ENCODE results near the gene ANKRD53.
"Not testable (repeated sequence)": the region's sequence is repeated elsewhere in the genome, so short reads cannot be mapped to it uniquely, and the experiment has no call there.

Gene ANKRD53

DNA sequence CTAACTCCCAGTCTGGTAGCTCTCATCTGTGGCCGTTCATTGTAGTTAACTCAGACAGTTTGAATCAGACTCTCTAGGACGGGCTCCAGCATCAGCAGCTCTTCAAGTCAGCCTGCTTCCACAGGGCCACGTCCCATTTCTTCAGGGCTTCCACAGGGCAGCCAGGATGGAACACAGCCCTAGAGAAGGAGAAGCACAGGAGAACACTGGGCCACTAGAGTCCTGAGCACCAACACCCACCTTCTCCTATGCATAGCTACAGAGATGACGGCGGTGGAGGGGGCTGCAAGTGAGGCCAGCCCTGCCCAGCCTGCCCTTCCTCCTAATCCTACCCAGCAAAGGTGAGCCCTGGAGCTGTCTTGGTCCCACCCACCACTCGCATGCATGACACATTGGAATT is 26.4 kb downstream of the ANKRD53 start:
- no peak for DNase-seq
- no peaks in the 10 kb centered on the region for H3K9me3 ChIP-seq (ENCODE audit: severe bottlenecking)

DNA sequence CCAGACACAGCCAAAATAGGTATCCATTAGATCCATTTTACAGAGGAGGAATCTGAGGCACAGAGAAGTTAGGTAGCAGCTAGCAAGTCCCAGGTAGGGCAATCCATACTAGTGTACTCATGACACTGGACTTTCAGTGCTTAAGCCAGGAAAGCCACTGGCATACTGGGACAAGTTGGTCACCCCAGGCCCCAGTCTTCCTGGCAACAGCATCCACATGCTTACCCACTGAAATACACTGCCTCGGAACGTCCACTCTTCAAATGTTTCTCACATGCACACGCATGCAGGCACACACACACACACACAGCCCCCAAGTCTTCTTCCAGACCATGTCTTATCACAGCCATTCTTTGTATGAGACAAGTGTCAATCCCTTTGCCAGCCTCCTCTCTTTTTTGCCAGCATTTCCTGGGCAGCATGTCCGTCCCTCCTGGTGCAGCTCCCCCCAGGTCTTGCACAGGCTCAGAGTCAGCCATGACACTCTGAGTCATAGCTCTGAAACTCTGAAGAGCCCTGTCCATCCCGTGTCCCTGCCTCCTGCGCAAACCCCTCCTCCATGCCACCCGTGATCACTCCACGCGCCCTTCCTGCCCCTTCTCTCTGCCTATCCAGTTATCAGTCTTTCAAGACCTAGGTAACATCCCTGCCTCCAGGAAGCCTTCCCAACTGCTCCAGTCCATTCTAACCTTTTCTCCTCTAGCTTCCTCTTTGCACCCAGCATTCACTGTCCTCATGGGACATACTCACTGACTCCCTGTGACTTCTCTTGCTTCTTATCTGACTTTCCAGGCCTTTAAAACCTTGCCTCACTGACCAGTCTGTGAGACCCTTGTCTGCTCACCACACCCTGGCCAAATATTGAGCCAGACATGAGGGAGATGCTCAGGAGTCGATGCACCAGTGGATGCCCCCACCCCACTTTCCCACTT is 27.1 kb downstream of the ANKRD53 start:
- Histone ChIP-seq H3K36me3 (no peaks in the 10 kb centered on the region), H3K27me3 (ENCODE audit: insufficient read depth, low read depth, severe bottlenecking) (no peaks in the 10 kb centered on the region), H3K4me3 (ENCODE audit: low read depth, low read length) (no peak overlapping the region), H3K9me3 (ENCODE audit: severe bottlenecking) (no peaks in the 10 kb centered on the region), H3K27ac (no peak overlapping the region)
- no peak for TF ChIP-seq CTCF (IDR thresholded peaks at IDR 0.05; ENCODE audit: low read depth, low read length)
- DNase-seq, result no peak

More for the DNA sequence above, 26.4 kb downstream of the ANKRD53 start:
- H3K27me3 ChIP-seq (ENCODE audit: insufficient read depth, low read depth, severe bottlenecking), result no peaks in the 10 kb centered on the region
- H3K27ac ChIP-seq, result no peak overlapping the region
- no peak for TF ChIP-seq CTCF (IDR thresholded peaks at IDR 0.05; ENCODE audit: low read depth, low read length)
- no peaks in the 10 kb centered on the region for H3K36me3 ChIP-seq
- H3K4me3 ChIP-seq (ENCODE audit: low read depth, low read length), result no peak overlapping the region

DNA sequence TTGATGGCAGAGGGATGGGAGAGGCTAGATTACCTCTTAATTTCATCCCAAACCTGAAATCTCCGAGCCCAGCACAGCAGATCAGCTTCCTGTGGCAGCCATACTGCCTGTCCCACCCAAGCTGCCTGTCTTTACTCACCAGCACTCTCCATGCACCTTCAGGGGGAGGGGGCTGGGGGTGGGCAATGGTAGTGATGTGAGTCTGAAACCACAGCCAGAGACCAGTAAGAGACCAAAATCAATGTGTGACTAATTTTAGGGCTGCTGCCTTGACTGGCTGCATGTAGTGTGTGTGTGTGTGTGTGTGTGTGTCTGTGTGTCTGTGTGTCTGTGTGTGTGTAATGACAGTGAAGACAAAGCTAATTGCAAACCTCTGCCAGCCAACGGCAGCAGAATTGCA is 27.9 kb downstream of the ANKRD53 start:
- H3K4me3 ChIP-seq (ENCODE audit: low read depth, low read length), result no peak overlapping the region
- H3K9me3 ChIP-seq (ENCODE audit: severe bottlenecking), result no peaks in the 10 kb centered on the region
- DNase-seq, result no peak
- H3K27ac ChIP-seq, result no peak overlapping the region
- TF ChIP-seq CTCF (IDR thresholded peaks at IDR 0.05; ENCODE audit: low read depth, low read length), result no peak
- H3K27me3 ChIP-seq (ENCODE audit: insufficient read depth, low read depth, severe bottlenecking), result no peaks in the 10 kb centered on the region
- no peaks in the 10 kb centered on the region for H3K36me3 ChIP-seq

GRCh38 chr2:71006955-71007799 is 28.7 kb downstream of the ANKRD53 start:
- Histone ChIP-seq H3K27ac (no peak overlapping the region), H3K9me3 (ENCODE audit: severe bottlenecking) (no peaks in the 10 kb centered on the region), H3K27me3 (ENCODE audit: insufficient read depth, low read depth, severe bottlenecking) (no peaks in the 10 kb centered on the region), H3K4me3 (ENCODE audit: low read depth, low read length) (no peak overlapping the region), H3K36me3 (no peaks in the 10 kb centered on the region)
- TF ChIP-seq CTCF (IDR thresholded peaks at IDR 0.05; ENCODE audit: low read depth, low read length), result peak; percentile 45; the same call in 1 of the 2 replicates
- no peak for DNase-seq

- no peak for DNase-seq
- H3K27ac ChIP-seq, result no peak overlapping the region
- H3K4me3 ChIP-seq (ENCODE audit: low read depth, low read length), result no peak overlapping the region
- no peaks in the 10 kb centered on the region for H3K9me3 ChIP-seq (ENCODE audit: severe bottlenecking)
- H3K36me3 ChIP-seq, result no peaks in the 10 kb centered on the region
- H3K27me3 ChIP-seq (ENCODE audit: insufficient read depth, low read depth, severe bottlenecking), result no peaks in the 10 kb centered on the region
- no peak for TF ChIP-seq CTCF (IDR thresholded peaks at IDR 0.05; ENCODE audit: low read depth, low read length)
Observed at GRCh38 chr2:71008342-71008741, 29.9 kb downstream of the ANKRD53 start.

DNA sequence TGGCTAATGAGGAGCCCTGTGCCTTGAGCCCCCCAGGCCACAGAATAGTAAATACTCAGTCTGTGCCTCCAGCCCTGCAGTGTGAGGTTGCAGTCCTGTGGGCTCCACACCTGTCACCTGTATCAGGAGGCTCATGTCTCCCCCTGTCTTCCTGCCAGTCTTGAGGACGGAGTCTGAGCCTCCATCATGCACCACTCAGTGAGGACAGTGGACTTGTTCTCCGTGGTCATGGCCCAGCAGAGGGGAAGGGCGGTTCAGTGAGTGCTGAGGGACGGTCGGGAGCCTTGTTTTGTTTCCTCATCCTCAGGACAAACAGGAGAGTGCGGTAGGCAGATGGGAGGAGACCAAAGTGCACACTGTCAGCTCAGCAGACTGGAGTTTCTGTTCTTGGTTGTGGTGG is 33.4 kb downstream of the ANKRD53 start:
- not testable (repeated sequence) for H3K27ac ChIP-seq; H3K9me3 ChIP-seq (ENCODE audit: severe bottlenecking); H3K27me3 ChIP-seq (ENCODE audit: insufficient read depth, low read depth, severe bottlenecking); DNase-seq; H3K4me3 ChIP-seq (ENCODE audit: low read depth, low read length); H3K36me3 ChIP-seq
